Measurements from ENCODE around the gene GFRA3. TPM values are rescaled to one million over a fixed set of nuclear protein-coding genes. Genes with fewer than 3 reads are reported as not detected.
"Not testable (repeated sequence)": the region's sequence is repeated elsewhere in the genome, so short reads cannot be mapped to it uniquely, and the experiment has no call there.

Gene GFRA3
- total and polyA plus RNA-seq, 2 donors, result 2.4 to 3.3 TPM

GRCh38 chr5:138273834-138274188 lies 610 bp downstream of the GFRA3 start:
- H3K4me1 ChIP-seq (ENCODE audit: insufficient read depth), result peaks cover 2% of the 10 kb centered on the region
- no peak for DNase-seq (ENCODE audit: extremely low spot score)
- 59% methylated on average over 6 of the region's 6 CpGs for WGBS
- H3K4me3 ChIP-seq (ENCODE audit: low read depth, low read length), result no peak overlapping the region
- no peaks in the 10 kb centered on the region for H3K36me3 ChIP-seq (ENCODE audit: insufficient read depth)
- H3K27ac ChIP-seq (ENCODE audit: low read depth), result no peak overlapping the region

- Histone ChIP-seq H3K4me3 (ENCODE audit: low read depth, low read length) (no peak overlapping the region), H3K27ac (ENCODE audit: low read depth) (no peak overlapping the region), H3K4me1 (ENCODE audit: insufficient read depth) (peaks cover 2% of the 10 kb centered on the region), H3K36me3 (ENCODE audit: insufficient read depth) (no peaks in the 10 kb centered on the region)
- no peak for DNase-seq (ENCODE audit: extremely low spot score)
- WGBS, result 93% methylated on average over 4 of the region's 4 CpGs
These were observed 1.7 kb downstream of the GFRA3 start for GRCh38 chr5:138272681-138273080.

DNA sequence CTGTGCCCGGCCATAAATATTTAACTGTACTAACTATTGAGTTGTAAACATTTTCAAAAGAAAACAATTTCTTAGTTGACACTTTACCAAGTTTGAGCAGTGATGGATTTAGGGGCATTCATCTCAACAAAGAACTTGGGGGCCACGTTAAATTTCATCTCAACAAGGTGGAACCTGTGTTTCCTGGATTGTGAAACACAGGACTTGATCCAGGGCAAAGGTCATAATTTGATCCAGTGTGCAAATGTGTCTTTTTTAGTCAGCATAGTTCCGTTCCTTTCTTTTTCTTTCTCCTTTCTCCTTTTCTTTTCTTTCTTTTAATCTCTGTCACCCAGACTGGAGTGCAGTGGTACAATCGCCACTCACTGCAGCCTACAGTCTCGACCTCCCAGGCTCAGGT lies 3.1 kb downstream of the GFRA3 start:
- Histone ChIP-seq H3K4me3 (ENCODE audit: low read depth, low read length) (no peak overlapping the region), H3K4me1 (ENCODE audit: insufficient read depth) (peaks cover 2% of the 10 kb centered on the region), H3K27ac (ENCODE audit: low read depth) (no peak overlapping the region), H3K36me3 (ENCODE audit: insufficient read depth) (no peaks in the 10 kb centered on the region)
- WGBS, result 82% methylated on average over 5 of the region's 5 CpGs
- DNase-seq (ENCODE audit: extremely low spot score), result no peak

DNA sequence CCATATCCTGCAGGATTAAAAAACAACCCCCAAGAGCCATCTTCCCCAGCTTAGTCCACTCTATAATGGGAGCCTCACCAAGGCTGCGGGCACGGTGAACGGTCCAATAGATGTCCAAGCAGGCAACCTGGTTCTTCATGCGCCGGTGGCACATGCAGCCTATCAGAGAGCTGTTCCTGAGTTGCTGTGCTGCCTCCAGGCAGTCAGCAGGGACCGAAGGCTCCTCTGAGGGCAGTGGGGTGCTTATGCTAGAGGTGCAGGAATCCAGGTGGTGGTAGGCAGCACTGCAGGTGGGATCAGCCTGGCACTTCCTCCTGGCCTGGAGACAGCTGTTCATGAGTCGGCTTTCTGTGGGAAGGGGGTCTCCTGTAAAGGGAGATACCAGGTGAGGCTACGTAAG lies 10.2 kb downstream of the GFRA3 start:
- Histone ChIP-seq H3K4me1 (ENCODE audit: insufficient read depth) (no peaks in the 10 kb centered on the region), H3K27ac (ENCODE audit: low read depth) (no peak overlapping the region), H3K36me3 (ENCODE audit: insufficient read depth) (no peaks in the 10 kb centered on the region), H3K4me3 (ENCODE audit: low read depth, low read length) (no peak overlapping the region)
- 92% methylated on average over 8 of the region's 8 CpGs for WGBS
- no peak for DNase-seq (ENCODE audit: extremely low spot score)

DNA sequence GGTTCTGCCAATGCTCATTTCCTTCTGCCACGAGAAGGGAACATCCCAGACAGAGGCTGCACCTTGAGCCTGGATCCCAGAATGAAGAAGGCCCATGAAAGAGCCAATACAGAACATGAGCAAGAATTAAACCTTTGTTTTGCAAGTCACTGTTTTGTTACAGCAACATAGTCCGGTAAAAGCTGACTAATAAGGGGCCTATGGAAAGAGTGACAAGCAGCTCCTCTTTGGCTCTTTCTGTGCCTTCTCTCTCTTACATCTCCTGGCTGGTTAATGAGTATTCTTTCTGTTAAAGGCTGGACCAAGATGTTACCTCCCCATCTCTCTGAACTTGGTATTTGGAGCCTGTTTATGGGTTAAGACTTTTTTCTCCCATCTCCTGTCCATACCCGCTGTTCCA lies 10.8 kb downstream of the GFRA3 start:
- WGBS, result 75% methylated on average over 3 of the region's 3 CpGs
- no peaks in the 10 kb centered on the region for H3K36me3 ChIP-seq (ENCODE audit: insufficient read depth)
- no peak overlapping the region for H3K4me3 ChIP-seq (ENCODE audit: low read depth, low read length)
- H3K27ac ChIP-seq (ENCODE audit: low read depth), result no peak overlapping the region
- H3K4me1 ChIP-seq (ENCODE audit: insufficient read depth), result no peaks in the 10 kb centered on the region
- DNase-seq (ENCODE audit: extremely low spot score), result no peak

DNA sequence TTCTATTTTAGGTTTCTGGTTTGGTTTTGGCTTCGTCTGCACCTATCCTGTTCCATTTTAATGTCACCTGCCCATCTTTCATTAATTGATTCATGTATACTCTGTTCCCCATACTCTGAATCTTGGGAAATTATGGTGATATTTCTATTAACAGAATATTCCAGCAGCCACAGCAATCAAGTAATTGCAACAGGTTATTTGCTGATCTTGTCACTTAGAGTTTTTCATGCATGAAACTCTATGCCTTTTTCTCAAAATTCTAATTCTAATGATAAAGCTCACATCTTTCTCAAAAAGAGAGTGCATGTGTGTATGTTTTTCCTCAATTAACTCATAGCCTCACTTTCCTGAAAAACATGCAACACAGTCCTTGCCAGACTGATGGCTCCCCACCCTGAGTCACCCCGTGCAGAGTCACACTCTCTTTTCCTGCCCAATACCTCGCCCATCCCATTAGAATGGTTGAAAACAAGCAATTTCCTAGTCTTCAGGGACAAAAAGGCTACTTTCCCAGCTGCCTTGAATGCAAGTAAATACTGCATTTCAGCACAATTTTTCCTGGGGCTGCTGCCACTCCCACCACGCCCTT lies 15.6 kb downstream of the GFRA3 start:
- Histone ChIP-seq H3K27ac (ENCODE audit: low read depth) (no peak overlapping the region), H3K36me3 (ENCODE audit: insufficient read depth) (no peaks in the 10 kb centered on the region), H3K4me3 (ENCODE audit: low read depth, low read length) (no peak overlapping the region), H3K4me1 (ENCODE audit: insufficient read depth) (no peaks in the 10 kb centered on the region)
- 68% methylated on average over 4 of the region's 4 CpGs for WGBS
- no peak for DNase-seq (ENCODE audit: extremely low spot score)

GRCh38 chr5:138257583-138257982 lies 16.8 kb downstream of the GFRA3 start:
- Histone ChIP-seq H3K4me3 (ENCODE audit: low read depth, low read length) (no peak overlapping the region), H3K27ac (ENCODE audit: low read depth) (no peak overlapping the region), H3K4me1 (ENCODE audit: insufficient read depth) (no peaks in the 10 kb centered on the region), H3K36me3 (ENCODE audit: insufficient read depth) (no peaks in the 10 kb centered on the region)
- WGBS, result 62% methylated on average over 29 of the region's 29 CpGs
- DNase-seq (ENCODE audit: extremely low spot score), result no peak

GRCh38 chr5:138252944-138253343 lies 21.5 kb downstream of the GFRA3 start:
- Histone ChIP-seq H3K27ac (ENCODE audit: low read depth) (no peak overlapping the region), H3K4me1 (ENCODE audit: insufficient read depth) (no peaks in the 10 kb centered on the region), H3K36me3 (ENCODE audit: insufficient read depth) (no peaks in the 10 kb centered on the region), H3K4me3 (ENCODE audit: low read depth, low read length) (no peak overlapping the region)
- no peak for DNase-seq (ENCODE audit: extremely low spot score)
- WGBS, result 82% methylated on average over 3 of the region's 3 CpGs

GRCh38 chr5:138247800-138248199 lies 26.6 kb downstream of the GFRA3 start:
- 91% methylated on average over 2 of the region's 2 CpGs for WGBS
- H3K4me1 ChIP-seq (ENCODE audit: insufficient read depth); DNase-seq (ENCODE audit: extremely low spot score); H3K36me3 ChIP-seq (ENCODE audit: insufficient read depth); H3K4me3 ChIP-seq (ENCODE audit: low read depth, low read length); H3K27ac ChIP-seq (ENCODE audit: low read depth): not testable (repeated sequence)

- 90% methylated on average over 4 of the region's 4 CpGs for WGBS
- DNase-seq (ENCODE audit: extremely low spot score), result no peak
These were observed 27.6 kb downstream of the GFRA3 start for GRCh38 chr5:138246822-138247221.

GRCh38 chr5:138246334-138246733 lies 28.1 kb downstream of the GFRA3 start:
- Histone ChIP-seq H3K36me3 (ENCODE audit: insufficient read depth) (no peaks in the 10 kb centered on the region), H3K27ac (ENCODE audit: low read depth) (no peak overlapping the region), H3K4me3 (ENCODE audit: low read depth, low read length) (no peak overlapping the region), H3K4me1 (ENCODE audit: insufficient read depth) (no peaks in the 10 kb centered on the region)
- WGBS, result 79% methylated on average over 4 of the region's 4 CpGs
- DNase-seq (ENCODE audit: extremely low spot score), result no peak

More at GRCh38 chr5:138246822-138247221, 27.6 kb downstream of the GFRA3 start:
- Histone ChIP-seq H3K4me1 (ENCODE audit: insufficient read depth) (no peaks in the 10 kb centered on the region), H3K27ac (ENCODE audit: low read depth) (no peak overlapping the region), H3K4me3 (ENCODE audit: low read depth, low read length) (no peak overlapping the region), H3K36me3 (ENCODE audit: insufficient read depth) (no peaks in the 10 kb centered on the region)

DNA sequence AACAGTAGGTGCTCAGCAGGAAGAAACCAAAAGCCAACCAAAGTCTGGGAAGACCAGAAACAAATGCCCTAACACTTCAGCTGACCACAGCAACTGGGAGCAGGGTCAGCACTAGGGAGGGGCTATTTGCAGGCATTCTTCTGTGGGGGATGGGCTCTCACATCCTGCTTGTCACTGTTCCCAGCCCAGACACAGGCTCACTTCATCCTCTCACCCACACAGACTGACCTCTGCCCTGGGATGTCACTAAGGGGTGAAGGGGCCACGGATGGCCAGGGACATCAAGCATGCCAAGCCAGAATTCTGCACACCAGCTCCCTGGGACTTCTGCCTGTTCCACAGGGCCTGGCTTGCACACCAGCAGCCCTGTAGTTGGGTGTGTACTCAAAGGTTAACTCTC lies 28.7 kb downstream of the GFRA3 start:
- Histone ChIP-seq H3K4me3 (ENCODE audit: low read depth, low read length) (no peak overlapping the region), H3K36me3 (ENCODE audit: insufficient read depth) (no peaks in the 10 kb centered on the region), H3K27ac (ENCODE audit: low read depth) (no peak overlapping the region), H3K4me1 (ENCODE audit: insufficient read depth) (no peaks in the 10 kb centered on the region)
- DNase-seq (ENCODE audit: extremely low spot score), result no peak
- 26% methylated on average over 1 of the region's 1 CpG for WGBS

DNA sequence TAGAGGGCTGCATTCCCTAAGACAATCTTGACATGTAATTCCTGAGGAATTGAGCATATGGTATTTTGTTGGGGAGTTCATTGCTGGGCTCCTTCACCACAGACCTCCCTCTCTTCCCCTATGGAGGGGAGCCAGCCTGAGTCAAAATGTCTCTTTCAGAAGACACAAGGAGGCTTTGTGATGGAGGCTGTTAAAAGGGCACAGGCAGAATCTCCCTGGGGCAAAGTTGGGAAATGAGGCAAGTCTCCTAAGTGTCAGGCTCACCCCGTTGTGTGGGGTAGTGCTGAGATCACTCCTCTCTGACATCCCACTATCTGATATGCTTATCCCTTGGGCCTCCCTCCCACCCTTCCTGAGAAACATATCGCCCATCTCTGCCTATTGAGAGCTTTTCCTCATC lies 30.6 kb downstream of the GFRA3 start:
- no peaks in the 10 kb centered on the region for H3K36me3 ChIP-seq (ENCODE audit: insufficient read depth)
- DNase-seq (ENCODE audit: extremely low spot score), result no peak
- no peak overlapping the region for H3K4me3 ChIP-seq (ENCODE audit: low read depth, low read length)
- 59% methylated on average over 2 of the region's 2 CpGs for WGBS
- no peak overlapping the region for H3K27ac ChIP-seq (ENCODE audit: low read depth)
- no peaks in the 10 kb centered on the region for H3K4me1 ChIP-seq (ENCODE audit: insufficient read depth)

DNA sequence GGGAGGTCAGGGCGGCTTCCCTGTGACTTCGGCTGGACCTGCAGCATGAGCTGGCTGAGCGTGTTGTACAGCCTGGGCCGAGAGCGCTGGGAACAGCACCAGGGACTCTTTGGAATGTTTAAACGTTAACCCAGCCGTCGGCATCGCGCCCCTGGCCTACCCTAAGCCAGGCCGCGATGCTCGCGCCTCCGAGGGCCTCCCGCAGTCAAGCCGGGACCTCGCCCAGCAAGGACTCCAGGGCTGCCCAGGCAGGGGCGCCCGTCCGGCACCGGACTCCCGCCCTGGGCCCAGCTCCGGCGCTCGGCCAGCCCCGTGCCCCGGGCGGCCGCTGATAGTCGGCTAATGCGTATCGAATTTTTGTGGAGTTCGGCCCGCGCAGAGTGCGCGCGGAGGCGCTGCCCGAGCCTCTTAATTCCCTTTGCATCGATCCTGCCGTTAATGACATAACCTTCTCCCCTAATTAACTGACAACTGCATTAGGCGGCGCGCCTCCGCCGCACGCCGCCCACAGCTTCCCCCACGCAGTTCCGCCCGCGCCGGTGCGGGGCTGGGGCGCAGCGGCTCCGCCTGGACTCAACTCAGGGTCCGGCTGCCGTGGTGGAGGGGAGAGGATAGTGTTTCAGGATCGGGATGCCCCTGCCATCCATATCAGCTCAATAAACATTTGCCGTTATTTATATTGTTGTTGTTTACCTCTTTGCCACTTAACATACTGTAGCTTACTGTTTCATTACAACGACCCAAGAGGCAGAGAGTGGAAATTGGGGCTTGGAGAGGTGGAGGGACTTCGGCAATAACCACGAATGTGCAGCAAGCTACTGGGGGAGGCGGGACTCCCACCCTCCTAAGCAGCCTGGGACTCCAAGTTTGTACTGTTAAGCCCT lies 32.5 kb downstream of the GFRA3 start:
- no peaks in the 10 kb centered on the region for H3K36me3 ChIP-seq (ENCODE audit: insufficient read depth)
- no peak for DNase-seq (ENCODE audit: extremely low spot score)
- peak overlapping the region; percentile 38 for H3K4me3 ChIP-seq (ENCODE audit: low read depth, low read length)
- 5% methylated on average over 67 of the region's 67 CpGs for WGBS
- no peaks in the 10 kb centered on the region for H3K4me1 ChIP-seq (ENCODE audit: insufficient read depth)
- no peak overlapping the region for H3K27ac ChIP-seq (ENCODE audit: low read depth)

All from urinary bladder (tissue), 4 donors.